Measurements from ENCODE around the gene CYP3A5.
A peak's percentile ranks its signal among the peaks of the same experiment; 100 is the strongest.
"Not testable (repeated sequence)": the region's sequence is repeated elsewhere in the genome, so short reads cannot be mapped to it uniquely, and the experiment has no call there.

The CYP3A5 gene

GRCh38 chr7:99685129-99685758 lies 5.4 kb upstream of the CYP3A5 start:
- no peak for DNase-seq

GRCh38 chr7:99679032-99679399 lies 780 bp downstream of the CYP3A5 start:
- peak; percentile 57 to 67 for DNase-seq

- no peak for DNase-seq
Measured at GRCh38 chr7:99677648-99678045, 2.1 kb downstream of the CYP3A5 start.

- no peak for DNase-seq
Measured at GRCh38 chr7:99677013-99677647, 2.7 kb downstream of the CYP3A5 start.

GRCh38 chr7:99674995-99675742 lies 4.6 kb downstream of the CYP3A5 start:
- no peak for DNase-seq

GRCh38 chr7:99672573-99672972 lies 7.2 kb downstream of the CYP3A5 start:
- DNase-seq: no peak

GRCh38 chr7:99669782-99670181 lies 10.0 kb downstream of the CYP3A5 start:
- peak; percentile 58 to 71 for DNase-seq

- DNase-seq: no peak
Measured at GRCh38 chr7:99668541-99668940, 11.3 kb downstream of the CYP3A5 start.

GRCh38 chr7:99667179-99667578 lies 12.6 kb downstream of the CYP3A5 start:
- no peak for DNase-seq

- peak; percentile 86 to 90 for DNase-seq
Measured at GRCh38 chr7:99666013-99666395, 13.8 kb downstream of the CYP3A5 start.

- DNase-seq: peak; percentile 61 to 64
Measured at GRCh38 chr7:99665312-99666012, 14.3 kb downstream of the CYP3A5 start.

- DNase-seq: not testable (repeated sequence)
Measured at GRCh38 chr7:99657879-99658278, 21.9 kb downstream of the CYP3A5 start.

- not testable (repeated sequence) for DNase-seq
Measured at GRCh38 chr7:99654626-99655025, 25.2 kb downstream of the CYP3A5 start.

- no peak for DNase-seq
Measured at GRCh38 chr7:99653754-99654153, 26.0 kb downstream of the CYP3A5 start.

GRCh38 chr7:99653269-99653668 lies 26.5 kb downstream of the CYP3A5 start:
- DNase-seq: not testable (repeated sequence)

GRCh38 chr7:99652671-99653070 lies 27.1 kb downstream of the CYP3A5 start:
- no peak for DNase-seq

GRCh38 chr7:99651290-99651689 lies 28.5 kb downstream of the CYP3A5 start:
- no peak for DNase-seq

- DNase-seq: peak in 1 of 2 donors; percentile 46
Measured at GRCh38 chr7:99648843-99649242, 31.0 kb downstream of the CYP3A5 start.

- no peak for DNase-seq
Measured at GRCh38 chr7:99645590-99645989, 34.2 kb downstream of the CYP3A5 start.

- no peak for DNase-seq
Measured at GRCh38 chr7:99644431-99644830, 35.4 kb downstream of the CYP3A5 start.

GRCh38 chr7:99643464-99643863 lies 36.3 kb downstream of the CYP3A5 start:
- no peak for DNase-seq

- peak; percentile 24 to 46 for DNase-seq
Measured at GRCh38 chr7:99642027-99642426, 37.8 kb downstream of the CYP3A5 start.

- no peak for DNase-seq
Measured at GRCh38 chr7:99639267-99639666, 40.5 kb downstream of the CYP3A5 start.

Data from inflammatory macrophage treated with lipopolysaccharide for 1 hour (primary cell).